IMR-90 (cell line): Measurements from ENCODE around the gene CNOT2. TPM values are rescaled to one million over a fixed set of nuclear protein-coding genes. Genes with fewer than 3 reads are reported as not detected.

ENCODE experiments used
- ATAC-seq: fragments of 200-7000 bp; cut with Tn5 transposase; 2 replicates; pipeline ENCODE4 v1.9.1; 2020; ENCODE audit warnings: low read depth, mild to moderate bottlenecking, moderate library complexity
- BruUV-seq: library from RNA; stranded (reverse); fragments of 400-500 nt; replicated peaks from 2 replicates; lab custom pipeline; 2021; lab: Mats Ljungman, UMichigan
- CTCF ChIA-PET: fragments of 300-600 bp; formaldehyde crosslinking; extraction: SDS; loops from one replicate; lab custom pipeline; 2021; ENCODE audit warnings: antibody characterized with exemption; lab: Yijun Ruan, JAX
- POLR2A ChIA-PET: fragments of 300-600 bp; sonication (Branson Sonifier 250); formaldehyde crosslinking; loops from one replicate; lab custom pipeline; 2022; ENCODE audit warnings: antibody characterized with exemption; ENCODE audit not compliant: unreplicated experiment; lab: Charles Lee
- DNase-seq: peaks from one replicate; pipeline ENCODE4 v3.0.0; 2013
- H2AFZ ChIP-seq: replicated peaks from 2 replicates; pipeline ENCODE3; 2013; ENCODE audit warnings: low read length, mild to moderate bottlenecking; ENCODE audit not compliant: poor library complexity
- H2AK5ac ChIP-seq: 2 replicates; pipeline ENCODE4 v1.6.1; 2013; ENCODE audit warnings: low read depth, low read length, inconsistent platforms
- H2AK9ac ChIP-seq: replicated peaks from 2 replicates; pipeline ENCODE3; 2013; ENCODE audit warnings: mild to moderate bottlenecking, low read depth, low read length, moderate library complexity; ENCODE audit not compliant: poor library complexity
- H2BK120ac ChIP-seq: 2 replicates; pipeline ENCODE4 v1.6.1; 2013; ENCODE audit warnings: low read depth, low read length, inconsistent platforms
- H2BK15ac ChIP-seq: 3 replicates; pipeline ENCODE4 v1.6.1; 2013; ENCODE audit warnings: low read depth, low read length, inconsistent platforms
- H2BK20ac ChIP-seq: 2 replicates; pipeline ENCODE4 v1.6.1; 2013; ENCODE audit warnings: low read depth, mild to moderate bottlenecking, inconsistent platforms, low read length, moderate library complexity
- H2BK5ac ChIP-seq: 2 replicates; pipeline ENCODE4 v1.6.1; 2013; ENCODE audit warnings: mild to moderate bottlenecking, low read depth, low read length, inconsistent platforms; ENCODE audit not compliant: poor library complexity, severe bottlenecking
- H3K14ac ChIP-seq: replicated peaks from 2 replicates; pipeline ENCODE4 v1.6.1; 2013; ENCODE audit warnings: low read depth, low read length, inconsistent platforms
- H3K18ac ChIP-seq: 2 replicates; pipeline ENCODE4 v1.6.1; 2013; ENCODE audit warnings: low read depth, low read length, control low read depth
- H3K23ac ChIP-seq: 2 replicates; pipeline ENCODE4 v1.6.1; 2013; ENCODE audit warnings: low read depth, low read length, inconsistent platforms
- H3K27ac ChIP-seq: 2 replicates; pipeline ENCODE4 v1.5.1; 2013; ENCODE audit warnings: mild to moderate bottlenecking, control low read depth, low read length; ENCODE audit not compliant: insufficient read depth
- H3K27me3 ChIP-seq: 2 replicates; pipeline ENCODE4 v1.6.1; 2013; ENCODE audit warnings: low read length; ENCODE audit not compliant: control insufficient read depth, insufficient read depth
- H3K36me3 ChIP-seq: 2 replicates; pipeline ENCODE4 v1.6.1; 2013; ENCODE audit warnings: low read length, mixed read lengths; ENCODE audit not compliant: control insufficient read depth, insufficient read depth
- H3K4ac ChIP-seq: 2 replicates; pipeline ENCODE4 v1.6.1; 2013; ENCODE audit warnings: low read depth, low read length, inconsistent platforms
- H3K4me1 ChIP-seq: 2 replicates; pipeline ENCODE4 v1.6.1; 2013; ENCODE audit warnings: low read length, mixed read lengths; ENCODE audit not compliant: control insufficient read depth, insufficient read depth
- H3K4me2 ChIP-seq: 2 replicates; pipeline ENCODE4 v1.6.1; 2013; ENCODE audit warnings: low read depth, mild to moderate bottlenecking, control low read depth, low read length, moderate library complexity
- H3K4me3 ChIP-seq: 2 replicates; pipeline ENCODE4 v1.5.1; 2013; ENCODE audit warnings: low read depth, mild to moderate bottlenecking, control low read depth, low read length, moderate library complexity; ENCODE audit not compliant: insufficient read depth
- H3K56ac ChIP-seq: 2 replicates; pipeline ENCODE4 v1.6.1; 2013; ENCODE audit warnings: low read length, inconsistent platforms; ENCODE audit not compliant: insufficient read depth; ENCODE audit errors: extremely low read depth
- H3K79me1 ChIP-seq, 2 experiments: 2 replicates each; pipeline ENCODE4 v1.6.1; 2013; ENCODE audit warnings: low read length in 2 of 2, inconsistent platforms in 1 of 2, low read depth in 1 of 2
- H3K9ac ChIP-seq: 2 replicates; pipeline ENCODE4 v1.6.1; 2013; ENCODE audit warnings: low read depth, low read length, control low read depth
- H3K9me1 ChIP-seq: 2 replicates; pipeline ENCODE4 v1.6.1; 2013; ENCODE audit warnings: low read length, inconsistent platforms; ENCODE audit not compliant: insufficient read depth
- H3K9me3 ChIP-seq: 2 replicates; pipeline ENCODE4 v1.6.1; 2013; ENCODE audit warnings: low read length; ENCODE audit not compliant: control insufficient read depth, insufficient read depth
- H4K20me1 ChIP-seq: 2 replicates; pipeline ENCODE4 v1.6.1; 2013; ENCODE audit warnings: low read length, inconsistent platforms; ENCODE audit not compliant: insufficient read depth
- H4K5ac ChIP-seq: 2 replicates; pipeline ENCODE4 v1.6.1; 2013; ENCODE audit warnings: mild to moderate bottlenecking, low read depth, low read length, control low read depth
- H4K8ac ChIP-seq, 2 experiments: 2 replicates each; pipeline ENCODE4 v1.6.1; 2013; ENCODE audit warnings: low read depth in 2 of 2, low read length in 2 of 2, control low read depth in 1 of 2, inconsistent platforms in 1 of 2
- H4K91ac ChIP-seq: 2 replicates; pipeline ENCODE4 v1.6.1; 2013; ENCODE audit warnings: low read depth, low read length, inconsistent platforms; ENCODE audit not compliant: insufficient read depth
- CHD1 ChIP-seq: IDR thresholded peaks from 2 replicates; pipeline ENCODE4 v1.6.1; 2012; ENCODE audit warnings: low read depth, low read length, improper control_type of control experiment
- CTCF ChIP-seq: conservative IDR thresholded peaks from 2 replicates; pipeline ENCODE4 v1.5.1; 2012; ENCODE audit warnings: mild to moderate bottlenecking, low read depth, low read length, improper control_type of control experiment
- ELK1 ChIP-seq: fragments of 150-350 bp; IDR thresholded peaks from 2 replicates; pipeline ENCODE4 v1.6.1; 2016; ENCODE audit warnings: low read depth, mild to moderate bottlenecking, low read length, moderate library complexity, borderline replicate concordance
- FOS ChIP-seq: fragments of 150-350 bp; IDR thresholded peaks from 2 replicates; pipeline ENCODE4 v1.6.1; 2016; ENCODE audit warnings: low read depth, low read length
- MAFK ChIP-seq: IDR thresholded peaks from 2 replicates; pipeline ENCODE4 v1.6.1; 2012; ENCODE audit warnings: low read depth, low read length, improper control_type of control experiment
- MAZ ChIP-seq: IDR thresholded peaks from 2 replicates; pipeline ENCODE4 v1.6.1; 2012; ENCODE audit warnings: low read depth, mild to moderate bottlenecking, low read length, improper control_type of control experiment, moderate library complexity, borderline replicate concordance
- MXI1 ChIP-seq: IDR thresholded peaks from 2 replicates; pipeline ENCODE4 v1.6.1; 2012; ENCODE audit warnings: low read depth, mild to moderate bottlenecking, low read length, moderate library complexity, borderline replicate concordance
- NFE2L2 ChIP-seq: fragments of 150-350 bp; IDR thresholded peaks from 2 replicates; pipeline ENCODE4 v1.6.1; 2016; ENCODE audit warnings: low read depth, mild to moderate bottlenecking, low read length
- POLR2A ChIP-seq: IDR thresholded peaks from 2 replicates; pipeline ENCODE4 v1.6.1; 2012; ENCODE audit warnings: mild to moderate bottlenecking, low read depth, low read length
- RAD21 ChIP-seq: IDR thresholded peaks from 2 replicates; pipeline ENCODE4 v1.6.1; 2012; ENCODE audit warnings: low read length, improper control_type of control experiment
- RCOR1 ChIP-seq: IDR thresholded peaks from 2 replicates; pipeline ENCODE4 v1.6.1; 2012; ENCODE audit warnings: mild to moderate bottlenecking, low read length, improper control_type of control experiment; ENCODE audit not compliant: insufficient replicate concordance
- RFX5 ChIP-seq: IDR thresholded peaks from 2 replicates; pipeline ENCODE4 v1.8.0; 2012; ENCODE audit warnings: low read depth, mild to moderate bottlenecking, low read length, moderate library complexity
- SMC3 ChIP-seq: fragments of 150-350 bp; IDR thresholded peaks from 2 replicates; pipeline ENCODE4 v1.6.1; 2016; ENCODE audit warnings: low read depth, mild to moderate bottlenecking, antibody characterized with exemption, low read length, moderate library complexity
- USF2 ChIP-seq: fragments of 150-350 bp; IDR thresholded peaks from 2 replicates; pipeline ENCODE4 v1.6.1; 2017; ENCODE audit warnings: mild to moderate bottlenecking, antibody characterized with exemption, low read length, low read depth
- WGBS, 2 experiments: methylation state at CpG; one replicate each; pipeline versions ENCODE4 v1.1.5 to v1.1.7; 2013; ENCODE audit warnings: missing lambda C conversion rate in 2 of 2; ENCODE audit not compliant: insufficient read length in 1 of 2; ENCODE audit errors: extremely low coverage in 2 of 2; 5-methylcytosine and 5-hydroxymethylcytosine counted together
- dilution Hi-C: fragments of 300-500 bp; cut with HindIII; formaldehyde crosslinking; loops from one replicate; pipeline ENCODE4 v1.14.3; 2018; ENCODE audit warnings: low sequenced_read_pairs; ENCODE audit not compliant: unreplicated experiment
- in situ Hi-C: fragments of 300-500 bp; cut with MboI; formaldehyde crosslinking; loops from 3 replicates; pipeline ENCODE4 v1.14.3; 2019; ENCODE audit warnings: low sequenced_read_pairs, inconsistent platforms, mixed read lengths
- intact Hi-C: fragments of 100-400 bp; cut with micrococcal nuclease; formaldehyde crosslinking; loops from 2 replicates; pipeline ENCODE4 v1.10.0; 2022
- polyA plus RNA-seq, 3 experiments: library from polyadenylated mRNA; depleted of rRNA; stranded (reverse); fragments of >200 nt; gene quantifications; 2 replicates each; pipeline ENCODE4 v1.2.3, GENCODE V29; 2012; ENCODE audit warnings: low replicate concordance in 1 of 3
- total RNA-seq: library from RNA; depleted of rRNA; stranded (reverse); fragments of >200 nt; gene quantifications from 2 replicates; pipeline ENCODE4 v1.2.3, GENCODE V29; 2012

The CNOT2 gene
- total and polyA plus RNA-seq, 2 of the 4 experiments (the other 2 are of a cell fraction), result 63.4 to 159 TPM

- Histone ChIP-seq H3K9me1 (no peaks in the 10 kb centered on the region), H4K8ac (no peak overlapping the region), H3K23ac (no peak overlapping the region), H3K14ac (no peak overlapping the region), H3K9ac (no peak overlapping the region), H3K9me3 (no peaks in the 10 kb centered on the region), H3K4me2 (no peak overlapping the region), H2BK120ac (no peak overlapping the region), H2AK9ac (no peak overlapping the region), H4K20me1 (no peaks in the 10 kb centered on the region), H2BK20ac (no peak overlapping the region), H3K4me3 (no peak overlapping the region), H2AK5ac (no peak overlapping the region), H2AFZ (no peak overlapping the region), H2BK15ac (no peak overlapping the region), H3K56ac (no peak overlapping the region), H3K79me1 (no peaks in the 10 kb centered on the region), H3K27me3 (no peaks in the 10 kb centered on the region), H3K4me1 (no peaks in the 10 kb centered on the region), H2BK5ac (no peak overlapping the region), H4K91ac (no peak overlapping the region), H3K18ac (no peak overlapping the region), H3K36me3 (no peaks in the 10 kb centered on the region), H3K4ac (no peak overlapping the region), H3K27ac (no peak overlapping the region), H4K5ac (no peak overlapping the region)
- no peak for ATAC-seq
- BruUV-seq, result no TSS peak
- DNase-seq, result no peak
- WGBS, 2 experiments, result no CpG with 5 or more reads among the region's 3 CpGs
- CTCF ChIA-PET, result no interaction called here
- no peak for TF ChIP-seq CHD1
- TF ChIP-seq RFX5, result no peak
- TF ChIP-seq MAZ, result no peak
- no peak for TF ChIP-seq FOS
- TF ChIP-seq USF2, result no peak
- TF ChIP-seq CTCF, result no peak
- no peak for TF ChIP-seq MAFK
- no peak for TF ChIP-seq ELK1
- no peak for TF ChIP-seq MXI1
- TF ChIP-seq POLR2A, result no peak
- no peak for TF ChIP-seq RAD21
- no peak for TF ChIP-seq NFE2L2
- no peak for TF ChIP-seq RCOR1
- TF ChIP-seq SMC3, result no peak
- in situ Hi-C loops, result no loop called here
- intact Hi-C loops, result no loop called here
- POLR2A ChIA-PET, result no interaction called here
- dilution Hi-C loops, result no loop called here
Observed at GRCh38 chr12:70400124-70400523, 156.9 kb downstream of the CNOT2 start.
